ENCODE measurements around the gene NTSR2.

NTSR2 gene, protein sequence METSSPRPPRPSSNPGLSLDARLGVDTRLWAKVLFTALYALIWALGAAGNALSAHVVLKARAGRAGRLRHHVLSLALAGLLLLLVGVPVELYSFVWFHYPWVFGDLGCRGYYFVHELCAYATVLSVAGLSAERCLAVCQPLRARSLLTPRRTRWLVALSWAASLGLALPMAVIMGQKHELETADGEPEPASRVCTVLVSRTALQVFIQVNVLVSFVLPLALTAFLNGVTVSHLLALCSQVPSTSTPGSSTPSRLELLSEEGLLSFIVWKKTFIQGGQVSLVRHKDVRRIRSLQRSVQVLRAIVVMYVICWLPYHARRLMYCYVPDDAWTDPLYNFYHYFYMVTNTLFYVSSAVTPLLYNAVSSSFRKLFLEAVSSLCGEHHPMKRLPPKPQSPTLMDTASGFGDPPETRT

DNA sequence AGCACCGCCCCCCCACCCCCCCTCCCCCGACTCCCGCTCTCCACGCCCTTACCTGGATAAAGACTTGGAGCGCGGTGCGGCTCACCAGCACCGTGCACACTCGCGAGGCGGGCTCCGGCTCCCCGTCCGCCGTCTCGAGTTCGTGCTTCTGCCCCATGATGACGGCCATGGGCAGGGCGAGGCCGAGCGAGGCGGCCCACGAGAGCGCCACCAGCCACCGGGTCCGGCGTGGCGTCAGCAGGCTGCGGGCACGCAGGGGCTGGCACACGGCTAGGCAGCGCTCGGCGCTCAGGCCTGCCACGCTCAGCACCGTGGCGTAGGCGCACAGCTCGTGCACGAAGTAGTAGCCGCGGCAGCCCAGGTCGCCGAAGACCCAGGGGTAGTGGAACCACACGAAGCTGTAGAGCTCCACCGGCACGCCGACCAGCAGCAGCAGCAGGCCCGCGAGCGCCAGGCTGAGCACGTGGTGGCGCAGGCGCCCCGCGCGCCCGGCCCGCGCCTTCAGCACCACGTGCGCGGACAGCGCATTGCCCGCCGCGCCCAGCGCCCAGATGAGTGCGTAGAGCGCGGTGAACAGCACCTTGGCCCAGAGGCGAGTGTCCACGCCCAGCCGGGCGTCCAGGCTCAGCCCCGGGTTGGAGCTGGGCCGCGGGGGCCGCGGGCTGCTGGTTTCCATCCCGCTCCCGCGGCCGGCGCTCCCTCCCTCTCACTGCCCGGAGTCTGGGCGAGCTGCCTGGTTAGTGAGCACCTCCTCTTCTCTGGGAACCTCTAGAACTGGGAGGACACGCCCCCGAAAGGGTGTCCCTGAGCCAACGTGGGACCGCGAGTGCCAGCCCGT lies at the start of gene NTSR2:
Gene NTSR2 (minus strand): TSS at position 742 of the 838 bp plus-strand sequence. CDS start 66 bp downstream, at position 676.
- Histone ChIP-seq H3K4me3 (no peak within 1 kb of the TSS), H3K9ac (ENCODE audit: insufficient read length) (no peak within 1 kb of the TSS), H3K36me3 (ENCODE audit: insufficient read depth, low read length) (no peaks in the 10 kb centered on the region), H3K9me3 (ENCODE audit: low read depth, low read length) (no peaks in the 10 kb centered on the region), H3K27ac (no peak within 1 kb of the TSS)
- no peak for DNase-seq (ENCODE audit: low read depth, low spot score)
- TF ChIP-seq POLR2AphosphoS5 (IDR thresholded peaks at IDR 0.05; ENCODE audit: borderline replicate concordance, low read depth, low read length) (no peak), EZH2 (IDR thresholded peaks at IDR 0.05) (no peak), FOXP2 (optimal IDR thresholded peaks at IDR 0.05; ENCODE audit: control extremely low read depth, extremely low read length, insufficient read depth) (peak; percentile 63)

DNA sequence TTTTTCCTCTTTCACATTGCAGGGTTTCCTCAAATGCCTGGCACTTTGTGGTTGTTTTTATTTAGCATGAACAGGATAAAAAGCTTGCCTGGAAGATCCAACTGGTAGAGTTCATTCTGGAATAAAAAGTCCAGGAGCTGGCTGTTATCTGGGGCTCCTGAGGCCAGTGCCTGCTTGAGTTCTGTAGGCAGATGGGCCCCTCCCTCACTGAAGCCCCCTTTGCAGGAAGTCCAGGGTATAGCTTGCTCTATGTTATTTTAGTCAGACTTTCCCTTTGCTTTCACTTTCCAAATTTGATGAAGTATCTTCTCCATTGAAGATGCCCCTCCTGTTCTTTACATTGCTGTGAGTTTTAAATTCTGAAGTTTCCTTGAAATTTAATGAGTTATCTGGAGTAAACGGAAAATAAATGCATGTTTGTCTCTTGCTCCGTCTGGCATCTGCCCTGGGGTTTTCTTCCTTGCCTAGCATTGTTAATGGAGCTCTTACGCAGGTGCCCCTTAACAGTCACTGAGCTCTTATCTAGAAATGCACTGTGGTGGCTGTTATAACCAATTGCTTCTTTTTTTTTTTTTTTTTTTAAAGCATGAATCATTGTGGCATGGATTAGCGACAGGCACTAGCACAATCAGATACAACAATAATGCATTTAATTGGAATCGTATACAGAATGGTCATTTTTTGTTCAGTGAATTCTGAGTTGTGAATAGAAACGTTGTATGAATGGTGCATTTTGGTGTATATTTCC lies 49.4 kb upstream of the NTSR2 start:
- Histone ChIP-seq H3K9ac (ENCODE audit: insufficient read length) (no peak overlapping the region), H3K4me3 (no peak overlapping the region), H3K9me3 (ENCODE audit: low read depth, low read length) (no peaks in the 10 kb centered on the region), H3K27ac (no peak overlapping the region), H3K36me3 (ENCODE audit: insufficient read depth, low read length) (no peaks in the 10 kb centered on the region)
- TF ChIP-seq POLR2AphosphoS5 (IDR thresholded peaks at IDR 0.05; ENCODE audit: borderline replicate concordance, low read depth, low read length) (no peak), FOXP2 (optimal IDR thresholded peaks at IDR 0.05; ENCODE audit: control extremely low read depth, extremely low read length, insufficient read depth) (no peak), EZH2 (IDR thresholded peaks at IDR 0.05) (no peak)
- DNase-seq (ENCODE audit: low read depth, low spot score) = no peak

DNA sequence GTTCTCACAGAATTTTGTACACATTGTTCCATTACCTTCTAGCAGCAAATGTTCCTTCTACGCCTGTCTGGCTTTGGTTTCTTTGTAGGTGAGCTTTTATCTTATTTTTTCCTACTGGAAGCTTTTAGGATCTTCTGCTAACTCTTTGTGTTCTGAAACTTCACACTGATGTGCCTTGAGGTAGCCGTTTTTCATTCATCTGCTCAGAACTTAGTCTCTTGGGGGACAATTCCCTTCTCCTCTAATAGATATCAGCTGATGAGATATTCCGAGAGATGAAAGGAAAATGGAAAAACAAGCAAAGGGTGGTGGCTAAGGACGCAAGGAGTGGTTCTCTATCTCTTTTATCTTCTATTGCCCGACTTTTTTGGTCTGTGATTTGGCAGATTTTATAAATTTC lies 48.6 kb upstream of the NTSR2 start:
- TF ChIP-seq POLR2AphosphoS5 (IDR thresholded peaks at IDR 0.05; ENCODE audit: borderline replicate concordance, low read depth, low read length) (no peak), EZH2 (IDR thresholded peaks at IDR 0.05) (no peak), FOXP2 (optimal IDR thresholded peaks at IDR 0.05; ENCODE audit: control extremely low read depth, extremely low read length, insufficient read depth) (no peak)
- DNase-seq (ENCODE audit: low read depth, low spot score) = no peak
- Histone ChIP-seq H3K36me3 (ENCODE audit: insufficient read depth, low read length) (no peaks in the 10 kb centered on the region), H3K9ac (ENCODE audit: insufficient read length) (no peak overlapping the region), H3K9me3 (ENCODE audit: low read depth, low read length) (no peaks in the 10 kb centered on the region), H3K4me3 (no peak overlapping the region), H3K27ac (no peak overlapping the region)

DNA sequence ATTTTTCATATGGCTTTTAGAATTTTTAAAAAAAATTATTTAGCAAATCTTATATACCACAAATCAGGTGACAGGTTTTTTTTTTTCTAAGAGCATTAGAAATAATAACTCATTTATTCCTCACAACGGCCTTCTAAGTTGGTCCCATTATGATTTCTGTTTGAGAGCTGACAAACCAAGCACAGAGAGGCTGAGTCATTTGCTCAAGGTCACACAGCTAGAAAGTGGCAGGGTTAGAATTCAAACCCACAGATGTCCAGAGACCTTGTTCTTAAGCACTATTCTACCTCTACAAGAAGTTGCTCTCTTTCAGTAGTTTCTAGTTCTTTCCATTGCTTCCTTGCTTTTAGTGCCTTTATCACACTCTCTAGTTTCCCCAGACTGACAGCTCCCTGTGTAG lies 47.6 kb upstream of the NTSR2 start:
- no peak for TF ChIP-seq FOXP2 (optimal IDR thresholded peaks at IDR 0.05; ENCODE audit: control extremely low read depth, extremely low read length, insufficient read depth)
- TF ChIP-seq POLR2AphosphoS5 (IDR thresholded peaks at IDR 0.05; ENCODE audit: borderline replicate concordance, low read depth, low read length) = no peak
- no peak for TF ChIP-seq EZH2 (IDR thresholded peaks at IDR 0.05)
- H3K9ac ChIP-seq (ENCODE audit: insufficient read length) = no peak overlapping the region
- no peaks in the 10 kb centered on the region for H3K9me3 ChIP-seq (ENCODE audit: low read depth, low read length)
- no peak overlapping the region for H3K27ac ChIP-seq
- H3K4me3 ChIP-seq = no peak overlapping the region
- H3K36me3 ChIP-seq (ENCODE audit: insufficient read depth, low read length) = no peaks in the 10 kb centered on the region
- DNase-seq (ENCODE audit: low read depth, low spot score) = no peak

DNA sequence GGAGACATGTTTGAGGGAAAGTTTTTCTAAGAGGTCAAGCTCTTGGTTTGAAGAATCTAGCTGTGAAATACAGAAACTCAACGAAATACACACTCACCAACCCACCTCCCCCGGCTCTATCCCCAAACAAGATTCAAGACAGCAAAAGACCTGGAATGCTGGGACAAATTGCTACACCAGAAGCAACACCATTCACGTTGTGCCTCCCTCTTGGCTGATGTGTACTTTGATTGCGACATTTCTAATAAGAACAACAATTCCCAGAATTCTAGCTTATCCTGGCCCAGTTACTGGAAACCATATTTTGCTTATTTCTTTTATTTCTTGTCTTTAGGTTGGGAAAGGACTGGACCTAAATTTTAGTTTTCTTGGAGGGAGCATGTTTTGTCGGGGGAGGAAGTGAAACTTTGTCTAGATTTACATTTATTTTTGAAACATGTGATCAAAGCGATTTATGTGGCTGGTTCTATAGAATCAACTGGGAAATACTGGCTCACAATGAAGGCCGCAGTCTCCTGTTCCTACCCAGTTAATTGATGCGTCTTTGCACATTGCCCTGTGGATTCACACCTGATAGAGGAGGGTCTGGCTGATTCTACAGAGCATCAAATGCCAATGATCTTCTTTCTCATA lies 46.8 kb upstream of the NTSR2 start:
- H3K27ac ChIP-seq = no peak overlapping the region
- no peak for DNase-seq (ENCODE audit: low read depth, low spot score)
- no peak overlapping the region for H3K9ac ChIP-seq (ENCODE audit: insufficient read length)
- no peaks in the 10 kb centered on the region for H3K9me3 ChIP-seq (ENCODE audit: low read depth, low read length)
- H3K36me3 ChIP-seq (ENCODE audit: insufficient read depth, low read length) = no peaks in the 10 kb centered on the region
- H3K4me3 ChIP-seq = no peak overlapping the region
- TF ChIP-seq FOXP2 (optimal IDR thresholded peaks at IDR 0.05; ENCODE audit: control extremely low read depth, extremely low read length, insufficient read depth) (no peak), POLR2AphosphoS5 (IDR thresholded peaks at IDR 0.05; ENCODE audit: borderline replicate concordance, low read depth, low read length) (no peak), EZH2 (IDR thresholded peaks at IDR 0.05) (no peak)

DNA sequence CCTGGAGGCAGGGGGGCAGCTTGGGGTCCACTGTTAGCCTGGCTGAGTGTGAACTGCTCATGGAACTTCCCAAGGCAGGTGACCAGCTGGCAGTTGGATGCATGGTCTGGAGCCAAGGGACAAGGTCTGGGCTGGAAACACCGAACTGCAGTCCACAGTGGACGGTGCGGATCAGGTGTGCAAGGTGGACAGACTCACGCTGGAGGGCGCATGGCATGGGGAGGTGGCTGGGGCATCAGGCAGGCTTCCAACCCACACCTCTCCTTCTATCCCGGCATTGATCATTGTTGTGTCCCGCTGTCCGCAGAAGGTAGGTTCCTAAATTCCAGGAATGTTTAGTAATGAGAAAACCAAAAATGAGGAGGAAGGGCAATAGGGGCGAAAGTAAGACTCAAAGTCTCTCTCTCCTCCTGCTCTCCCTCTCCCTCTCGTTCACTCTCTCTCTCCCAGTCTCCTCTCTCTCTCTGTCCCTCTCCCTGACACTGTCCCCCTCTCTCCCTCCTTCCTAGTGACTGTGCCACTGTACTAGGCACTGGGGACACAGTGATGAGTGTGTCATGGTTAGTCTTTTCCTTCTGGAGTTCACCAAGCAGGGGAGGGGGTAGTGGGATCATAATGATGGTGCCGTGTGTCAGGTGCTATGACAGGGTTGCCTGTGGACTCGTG lies 46.1 kb upstream of the NTSR2 start:
- H3K9me3 ChIP-seq (ENCODE audit: low read depth, low read length) = no peaks in the 10 kb centered on the region
- TF ChIP-seq POLR2AphosphoS5 (IDR thresholded peaks at IDR 0.05; ENCODE audit: borderline replicate concordance, low read depth, low read length) = no peak
- TF ChIP-seq FOXP2 (optimal IDR thresholded peaks at IDR 0.05; ENCODE audit: control extremely low read depth, extremely low read length, insufficient read depth) = no peak
- no peak for TF ChIP-seq EZH2 (IDR thresholded peaks at IDR 0.05)
- H3K36me3 ChIP-seq (ENCODE audit: insufficient read depth, low read length) = no peaks in the 10 kb centered on the region
- no peak overlapping the region for H3K27ac ChIP-seq
- DNase-seq (ENCODE audit: low read depth, low spot score) = no peak
- no peak overlapping the region for H3K4me3 ChIP-seq
- no peak overlapping the region for H3K9ac ChIP-seq (ENCODE audit: insufficient read length)

DNA sequence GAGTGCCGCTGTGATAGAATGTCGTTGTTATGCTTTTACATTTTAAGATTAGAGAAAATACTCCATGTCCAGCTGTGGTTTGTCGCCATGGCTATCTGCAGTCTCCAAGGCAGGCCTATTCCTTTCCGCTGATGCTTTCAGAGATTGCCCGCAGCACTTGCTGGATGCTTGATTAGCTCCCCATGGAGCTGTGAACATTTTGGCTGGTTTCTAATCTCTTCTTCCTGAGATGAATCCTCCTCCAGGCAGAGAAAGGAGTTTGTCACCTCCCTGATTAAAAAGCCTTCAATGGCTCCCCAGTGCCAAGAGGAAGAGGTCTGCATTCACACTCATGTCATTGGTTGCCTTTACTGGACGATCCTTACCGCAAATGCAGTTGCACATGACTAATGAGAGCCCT lies 43.8 kb upstream of the NTSR2 start:
- H3K4me3 ChIP-seq = no peak overlapping the region
- H3K9ac ChIP-seq (ENCODE audit: insufficient read length) = no peak overlapping the region
- no peaks in the 10 kb centered on the region for H3K9me3 ChIP-seq (ENCODE audit: low read depth, low read length)
- H3K36me3 ChIP-seq (ENCODE audit: insufficient read depth, low read length) = no peaks in the 10 kb centered on the region
- DNase-seq (ENCODE audit: low read depth, low spot score) = no peak
- no peak overlapping the region for H3K27ac ChIP-seq
- TF ChIP-seq FOXP2 (optimal IDR thresholded peaks at IDR 0.05; ENCODE audit: control extremely low read depth, extremely low read length, insufficient read depth) (no peak), POLR2AphosphoS5 (IDR thresholded peaks at IDR 0.05; ENCODE audit: borderline replicate concordance, low read depth, low read length) (no peak), EZH2 (IDR thresholded peaks at IDR 0.05) (no peak)
